Liver (tissue), 9 donors: ENCODE measurements around the gene ACTL9. TPM values are rescaled to one million over a fixed set of nuclear protein-coding genes. Genes with fewer than 3 reads are reported as not detected.

Experiments used
- DNase-seq: peaks from one replicate; pipeline ENCODE4 v3.0.0-alpha.2; 2017; ENCODE audit warnings: low spot score
- H3K27ac ChIP-seq, 2 donors: one replicate each; pipeline ENCODE4 v1.7.0; 2013; ENCODE audit warnings: inconsistent platforms in 2 of 2, low read length in 2 of 2, control low read depth in 1 of 2, low read depth in 1 of 2, mild to moderate bottlenecking in 1 of 2
- H3K27me3 ChIP-seq, 4 donors: one replicate each; pipeline versions ENCODE4 v1.6.1 to v1.7.0; 2013; ENCODE audit warnings: low read length in 3 of 4, inconsistent platforms in 1 of 4, mild to moderate bottlenecking in 1 of 4, moderate library complexity in 1 of 4; ENCODE audit not compliant: control insufficient read depth in 4 of 4, insufficient read depth in 4 of 4
- H3K36me3 ChIP-seq, 4 donors: one replicate each; pipeline versions ENCODE4 v1.6.1 to v1.7.0; 2013; ENCODE audit warnings: low read length in 3 of 4, mild to moderate bottlenecking in 3 of 4, low read depth in 1 of 4, moderate library complexity in 1 of 4; ENCODE audit not compliant: control insufficient read depth in 4 of 4, insufficient read depth in 3 of 4
- H3K4me1 ChIP-seq, 4 donors: one replicate each; pipeline versions ENCODE4 v1.6.1 to v1.7.0; 2013; ENCODE audit warnings: low read length in 3 of 4, mild to moderate bottlenecking in 3 of 4, moderate library complexity in 1 of 4; ENCODE audit not compliant: control insufficient read depth in 4 of 4, insufficient read depth in 4 of 4
- H3K4me3 ChIP-seq, 3 donors: one replicate each; pipeline versions ENCODE4 v1.6.1 to v1.7.0; 2013; ENCODE audit warnings: low read length in 3 of 3, control low read depth in 1 of 3, low read depth in 1 of 3, mild to moderate bottlenecking in 1 of 3
- H3K9ac ChIP-seq, 2 donors: one replicate each; pipeline ENCODE4 v1.7.0; 2013; ENCODE audit warnings: low read length in 2 of 2, mild to moderate bottlenecking in 2 of 2, moderate library complexity in 2 of 2, control low read depth in 1 of 2, low read depth in 1 of 2
- H3K9me3 ChIP-seq, 4 donors: one replicate each; pipeline versions ENCODE4 v1.6.1 to v1.7.0; 2013; ENCODE audit warnings: low read length in 3 of 4; ENCODE audit not compliant: control insufficient read depth in 4 of 4
- ATF3 ChIP-seq: IDR thresholded peaks from 2 replicates; pipeline ENCODE4 v1.6.1; 2016; ENCODE audit warnings: antibody characterized with exemption
- CTCF ChIP-seq: fragments of 150-350 bp; IDR thresholded peaks from 2 replicates; pipeline ENCODE4 v1.5.1; 2017; ENCODE audit warnings: improper control_type of control experiment, low read depth, low read length; ENCODE audit not compliant: missing input control
- EGR1 ChIP-seq, 2 donors: IDR thresholded peaks; 2 replicates each; pipeline ENCODE4 v1.6.1; 2016 to 2018; ENCODE audit warnings: antibody characterized with exemption in 2 of 2, low read depth in 2 of 2
- FOXA1 ChIP-seq: IDR thresholded peaks from 2 replicates; pipeline ENCODE4 v1.6.1; 2016; ENCODE audit warnings: antibody characterized with exemption
- FOXA2 ChIP-seq: IDR thresholded peaks from 2 replicates; pipeline ENCODE4 v1.6.1; 2016; ENCODE audit warnings: antibody characterized with exemption
- GABPA ChIP-seq, 2 donors: IDR thresholded peaks in 1 of 2; conservative IDR thresholded peaks in 1 of 2; 2 replicates each; pipeline ENCODE4 v1.6.1; 2016; ENCODE audit warnings: antibody characterized with exemption in 2 of 2, mild to moderate bottlenecking in 1 of 2, moderate library complexity in 1 of 2
- HNF4A ChIP-seq, 2 donors: conservative IDR thresholded peaks; 2 replicates each; pipeline ENCODE4 v1.6.1; 2016; ENCODE audit warnings: antibody characterized with exemption in 2 of 2, mild to moderate bottlenecking in 2 of 2
- HNF4G ChIP-seq: IDR thresholded peaks from 2 replicates; pipeline ENCODE4 v1.6.1; 2016; ENCODE audit warnings: antibody characterized with exemption
- JUND ChIP-seq, 2 donors: IDR thresholded peaks; 2 replicates each; pipeline ENCODE4 v1.6.1; 2016; ENCODE audit warnings: antibody characterized with exemption in 2 of 2
- MAX ChIP-seq: IDR thresholded peaks from 2 replicates; pipeline ENCODE4 v1.6.1; 2016; ENCODE audit warnings: antibody characterized with exemption
- NR2F2 ChIP-seq: IDR thresholded peaks from 2 replicates; pipeline ENCODE4 v1.6.1; 2016; ENCODE audit warnings: antibody characterized with exemption
- RAD21 ChIP-seq, 2 donors: IDR thresholded peaks; 2 replicates each; pipeline ENCODE4 v1.6.1; 2016; ENCODE audit warnings: antibody characterized with exemption in 2 of 2, mild to moderate bottlenecking in 2 of 2
- REST ChIP-seq: IDR thresholded peaks from 2 replicates; pipeline ENCODE4 v1.6.1; 2016; ENCODE audit warnings: antibody characterized with exemption, mild to moderate bottlenecking
- RXRA ChIP-seq, 2 donors: IDR thresholded peaks; 2 replicates each; pipeline ENCODE4 v1.6.1; 2017 to 2018; ENCODE audit warnings: antibody characterized with exemption in 2 of 2, mild to moderate bottlenecking in 1 of 2
- SP1 ChIP-seq: IDR thresholded peaks from 2 replicates; pipeline ENCODE4 v1.6.1; 2018; ENCODE audit warnings: antibody characterized with exemption, mild to moderate bottlenecking
- YY1 ChIP-seq: IDR thresholded peaks from 2 replicates; pipeline ENCODE4 v1.6.1; 2016; ENCODE audit warnings: antibody characterized with exemption, mild to moderate bottlenecking
- ZBTB33 ChIP-seq: IDR thresholded peaks from 2 replicates; pipeline ENCODE4 v1.6.1; 2016; ENCODE audit warnings: antibody characterized with exemption
- WGBS: extraction: QIAGEN DNeasy Blood & Tissue Kit; methylation state at CpG from one replicate; pipeline ENCODE4 v1.1.7; 2013; 5-methylcytosine and 5-hydroxymethylcytosine counted together
- polyA plus RNA-seq, 2 donors: library from polyadenylated mRNA; stranded (reverse) in 1 of 2; unstranded in 1 of 2; fragments of 200-250 nt in 1 of 2; fragments of >200 nt in 1 of 2; fragmentation: Nextera tagmentation in 1 of 2; extraction: Ambion mirVana in 1 of 2; gene quantifications; one replicate each; pipeline versions ENCODE4 v1.2.1 to v1.2.3, GENCODE V29; 2013 to 2015
- total RNA-seq, 2 donors: library from RNA; depleted of rRNA; stranded (reverse); fragments of >200 nt; gene quantifications; one replicate each; pipeline ENCODE4 v1.2.3, GENCODE V29; 2014
- donor health status: healthy.
- donor health status: healthy.
- donor health status: healthy.
- donor health status: healthy.
- donor health status: healthy.

The ACTL9 gene
- total and polyA plus RNA-seq, 4 donors, result not detected

- no peak for DNase-seq
- H3K27ac ChIP-seq, result no peak overlapping the region
- no peak for TF ChIP-seq FOXA2
- no peak for TF ChIP-seq FOXA1
- TF ChIP-seq ATF3, result no peak
- no peak for TF ChIP-seq CTCF
- no peak for TF ChIP-seq HNF4A (conservative IDR thresholded peaks at IDR 0.05)
- no peak for TF ChIP-seq RAD21 (IDR thresholded peaks at IDR 0.05)
- TF ChIP-seq REST, result no peak
- no peak for TF ChIP-seq MAX
- TF ChIP-seq RXRA (IDR thresholded peaks at IDR 0.05), result no peak
- no peak for TF ChIP-seq JUND (IDR thresholded peaks at IDR 0.05)
- no peak for TF ChIP-seq NR2F2
- TF ChIP-seq HNF4G, result no peak
- no peak for TF ChIP-seq GABPA (IDR thresholded peaks at IDR 0.05 in 1 of 2, conservative IDR thresholded peaks at IDR 0.05 in 1 of 2)
- no peak for TF ChIP-seq YY1
- no peak for TF ChIP-seq EGR1 (IDR thresholded peaks at IDR 0.05; ENCODE audit: low read depth in 2 of 2)
- TF ChIP-seq ZBTB33, result no peak
- TF ChIP-seq SP1, result no peak
- no peak overlapping the region for H3K9ac ChIP-seq
- H3K4me1 ChIP-seq, result no peaks in the 10 kb centered on the region
- H3K4me3 ChIP-seq, result no peak overlapping the region
- peaks cover 0 to 4% (median 0%) of the 10 kb centered on the region in 4 donors for H3K27me3 ChIP-seq
- H3K9me3 ChIP-seq, result no peaks in the 10 kb centered on the region
- WGBS, result 47% methylated on average over 2 of the region's 2 CpGs
- H3K36me3 ChIP-seq, result no peaks in the 10 kb centered on the region
Observed at GRCh38 chr19:8682472-8682871, 16.1 kb downstream of the ACTL9 start.
